Measurements from ENCODE around the gene ELOVL1. TPM values are rescaled to one million over a fixed set of nuclear protein-coding genes. Genes with fewer than 3 reads are reported as not detected.

ELOVL1 gene
- total and polyA plus RNA-seq, 10 of the 15 experiments (the other 5 are each of a cell fraction or from before 2014, with no cell fraction given): 58.5 to 139 (median 89.8) TPM

GRCh38 chr1:43358746-43359693 is 8.8 kb downstream of the ELOVL1 start, which contains the start of gene CDC20 (continued):
- TF ChIP-seq, protein P1, sequence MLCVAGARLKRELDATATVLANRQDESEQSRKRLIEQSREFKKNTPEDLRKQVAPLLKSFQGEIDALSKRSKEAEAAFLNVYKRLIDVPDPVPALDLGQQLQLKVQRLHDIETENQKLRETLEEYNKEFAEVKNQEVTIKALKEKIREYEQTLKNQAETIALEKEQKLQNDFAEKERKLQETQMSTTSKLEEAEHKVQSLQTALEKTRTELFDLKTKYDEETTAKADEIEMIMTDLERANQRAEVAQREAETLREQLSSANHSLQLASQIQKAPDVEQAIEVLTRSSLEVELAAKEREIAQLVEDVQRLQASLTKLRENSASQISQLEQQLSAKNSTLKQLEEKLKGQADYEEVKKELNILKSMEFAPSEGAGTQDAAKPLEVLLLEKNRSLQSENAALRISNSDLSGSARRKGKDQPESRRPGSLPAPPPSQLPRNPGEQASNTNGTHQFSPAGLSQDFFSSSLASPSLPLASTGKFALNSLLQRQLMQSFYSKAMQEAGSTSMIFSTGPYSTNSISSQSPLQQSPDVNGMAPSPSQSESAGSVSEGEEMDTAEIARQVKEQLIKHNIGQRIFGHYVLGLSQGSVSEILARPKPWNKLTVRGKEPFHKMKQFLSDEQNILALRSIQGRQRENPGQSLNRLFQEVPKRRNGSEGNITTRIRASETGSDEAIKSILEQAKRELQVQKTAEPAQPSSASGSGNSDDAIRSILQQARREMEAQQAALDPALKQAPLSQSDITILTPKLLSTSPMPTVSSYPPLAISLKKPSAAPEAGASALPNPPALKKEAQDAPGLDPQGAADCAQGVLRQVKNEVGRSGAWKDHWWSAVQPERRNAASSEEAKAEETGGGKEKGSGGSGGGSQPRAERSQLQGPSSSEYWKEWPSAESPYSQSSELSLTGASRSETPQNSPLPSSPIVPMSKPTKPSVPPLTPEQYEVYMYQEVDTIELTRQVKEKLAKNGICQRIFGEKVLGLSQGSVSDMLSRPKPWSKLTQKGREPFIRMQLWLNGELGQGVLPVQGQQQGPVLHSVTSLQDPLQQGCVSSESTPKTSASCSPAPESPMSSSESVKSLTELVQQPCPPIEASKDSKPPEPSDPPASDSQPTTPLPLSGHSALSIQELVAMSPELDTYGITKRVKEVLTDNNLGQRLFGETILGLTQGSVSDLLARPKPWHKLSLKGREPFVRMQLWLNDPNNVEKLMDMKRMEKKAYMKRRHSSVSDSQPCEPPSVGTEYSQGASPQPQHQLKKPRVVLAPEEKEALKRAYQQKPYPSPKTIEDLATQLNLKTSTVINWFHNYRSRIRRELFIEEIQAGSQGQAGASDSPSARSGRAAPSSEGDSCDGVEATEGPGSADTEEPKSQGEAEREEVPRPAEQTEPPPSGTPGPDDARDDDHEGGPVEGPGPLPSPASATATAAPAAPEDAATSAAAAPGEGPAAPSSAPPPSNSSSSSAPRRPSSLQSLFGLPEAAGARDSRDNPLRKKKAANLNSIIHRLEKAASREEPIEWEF (IDR thresholded peaks at IDR 0.05; ENCODE audit: insufficient replicate concordance, low read depth, low read length): no peak
- no peak for TF ChIP-seq ATF3 (IDR thresholded peaks at IDR 0.05; ENCODE audit: borderline replicate concordance, extremely low read depth, low read depth, low read length)
- no peak for TF ChIP-seq RELA (IDR thresholded peaks at IDR 0.05; ENCODE audit: borderline replicate concordance, partially characterized antibody)
- no peak for TF ChIP-seq SMAD1 (IDR thresholded peaks at IDR 0.05; ENCODE audit: low read depth, partially characterized antibody)
- peak; percentile 98 for TF ChIP-seq NFYB (IDR thresholded peaks at IDR 0.05; ENCODE audit: insufficient read depth, low read depth, low read length)
- peak; percentile 77 for TF ChIP-seq CREB1 (IDR thresholded peaks at IDR 0.05; ENCODE audit: low read depth)
- TF ChIP-seq SKIL (IDR thresholded peaks at IDR 0.05; ENCODE audit: low read depth, poor library complexity, severe bottlenecking): no peak
- no peak for TF ChIP-seq BCL11A (IDR thresholded peaks at IDR 0.05; ENCODE audit: low read depth, low read length)
- TF ChIP-seq ATF2 (IDR thresholded peaks at IDR 0.05; ENCODE audit: low read length): no peak
- TF ChIP-seq, protein P2, sequence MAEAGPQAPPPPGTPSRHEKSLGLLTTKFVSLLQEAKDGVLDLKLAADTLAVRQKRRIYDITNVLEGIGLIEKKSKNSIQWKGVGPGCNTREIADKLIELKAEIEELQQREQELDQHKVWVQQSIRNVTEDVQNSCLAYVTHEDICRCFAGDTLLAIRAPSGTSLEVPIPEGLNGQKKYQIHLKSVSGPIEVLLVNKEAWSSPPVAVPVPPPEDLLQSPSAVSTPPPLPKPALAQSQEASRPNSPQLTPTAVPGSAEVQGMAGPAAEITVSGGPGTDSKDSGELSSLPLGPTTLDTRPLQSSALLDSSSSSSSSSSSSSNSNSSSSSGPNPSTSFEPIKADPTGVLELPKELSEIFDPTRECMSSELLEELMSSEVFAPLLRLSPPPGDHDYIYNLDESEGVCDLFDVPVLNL (IDR thresholded peaks at IDR 0.05; ENCODE audit: low read depth, low read length): peak; percentile 98
- peak; percentile 92 for TF ChIP-seq BRCA1 (IDR thresholded peaks at IDR 0.05; ENCODE audit: low read depth, low read length)
- peak; percentile 99 for TF ChIP-seq SIN3A (IDR thresholded peaks at IDR 0.05; ENCODE audit: low read depth, low read length)
- no peak for TF ChIP-seq CHD4 (IDR thresholded peaks at IDR 0.05)
- no peak for TF ChIP-seq SRF (IDR thresholded peaks at IDR 0.05; ENCODE audit: low read depth in 2 of 2, low read length in 2 of 2)
- TF ChIP-seq, protein P3, sequence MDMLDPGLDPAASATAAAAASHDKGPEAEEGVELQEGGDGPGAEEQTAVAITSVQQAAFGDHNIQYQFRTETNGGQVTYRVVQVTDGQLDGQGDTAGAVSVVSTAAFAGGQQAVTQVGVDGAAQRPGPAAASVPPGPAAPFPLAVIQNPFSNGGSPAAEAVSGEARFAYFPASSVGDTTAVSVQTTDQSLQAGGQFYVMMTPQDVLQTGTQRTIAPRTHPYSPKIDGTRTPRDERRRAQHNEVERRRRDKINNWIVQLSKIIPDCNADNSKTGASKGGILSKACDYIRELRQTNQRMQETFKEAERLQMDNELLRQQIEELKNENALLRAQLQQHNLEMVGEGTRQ (IDR thresholded peaks at IDR 0.05; ENCODE audit: borderline replicate concordance, low read depth, low read length): no peak
- TF ChIP-seq SUPT20H (IDR thresholded peaks at IDR 0.05; ENCODE audit: borderline replicate concordance, control insufficient read depth, low read depth, low read length): no peak
